ENCODE results near the gene RPS5.
"Not testable (repeated sequence)": the region's sequence is repeated elsewhere in the genome, so short reads cannot be mapped to it uniquely, and the experiment has no call there.

DNA sequence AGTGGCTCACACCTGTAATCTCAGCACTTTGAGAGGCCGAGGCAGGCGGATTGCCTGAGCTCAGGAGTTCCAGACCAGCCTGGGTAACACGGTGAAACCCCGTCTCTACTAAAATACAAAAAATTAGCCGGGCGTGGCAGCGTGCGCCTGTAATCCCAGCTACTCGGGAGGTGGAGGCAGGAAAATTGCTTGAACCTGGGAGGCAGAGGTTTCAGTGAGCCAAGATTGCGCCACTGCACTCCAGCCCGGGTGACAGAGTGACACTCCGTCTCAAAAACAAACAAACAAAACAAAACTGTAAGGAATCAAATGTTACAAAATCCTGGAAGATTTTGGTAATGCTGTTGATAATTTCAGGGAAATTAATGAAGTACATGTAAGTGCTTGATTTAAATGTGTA, 39.0 kb upstream of the RPS5 start:
- TF ChIP-seq, protein P1, sequence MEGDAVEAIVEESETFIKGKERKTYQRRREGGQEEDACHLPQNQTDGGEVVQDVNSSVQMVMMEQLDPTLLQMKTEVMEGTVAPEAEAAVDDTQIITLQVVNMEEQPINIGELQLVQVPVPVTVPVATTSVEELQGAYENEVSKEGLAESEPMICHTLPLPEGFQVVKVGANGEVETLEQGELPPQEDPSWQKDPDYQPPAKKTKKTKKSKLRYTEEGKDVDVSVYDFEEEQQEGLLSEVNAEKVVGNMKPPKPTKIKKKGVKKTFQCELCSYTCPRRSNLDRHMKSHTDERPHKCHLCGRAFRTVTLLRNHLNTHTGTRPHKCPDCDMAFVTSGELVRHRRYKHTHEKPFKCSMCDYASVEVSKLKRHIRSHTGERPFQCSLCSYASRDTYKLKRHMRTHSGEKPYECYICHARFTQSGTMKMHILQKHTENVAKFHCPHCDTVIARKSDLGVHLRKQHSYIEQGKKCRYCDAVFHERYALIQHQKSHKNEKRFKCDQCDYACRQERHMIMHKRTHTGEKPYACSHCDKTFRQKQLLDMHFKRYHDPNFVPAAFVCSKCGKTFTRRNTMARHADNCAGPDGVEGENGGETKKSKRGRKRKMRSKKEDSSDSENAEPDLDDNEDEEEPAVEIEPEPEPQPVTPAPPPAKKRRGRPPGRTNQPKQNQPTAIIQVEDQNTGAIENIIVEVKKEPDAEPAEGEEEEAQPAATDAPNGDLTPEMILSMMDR (IDR thresholded peaks at IDR 0.05) = not testable (repeated sequence)
- TF ChIP-seq POLR2A (IDR thresholded peaks at IDR 0.05) = not testable (repeated sequence)
